Neural cell (in vitro differentiated cells): ENCODE data around the gene APPL1. TPM values are rescaled to one million over a fixed set of nuclear protein-coding genes. Genes with fewer than 3 reads are reported as not detected.

Experiments used
- H2AFZ ChIP-seq: fragments of 200-600, 300-800 bp; sonication (generic), shearing (Covaris generic); 2 replicates; pipeline ENCODE4 v1.6.0; 2014; ENCODE audit warnings: low read depth, mild to moderate bottlenecking, antibody characterized with exemption, low read length, moderate library complexity
- H3F3A ChIP-seq: fragments of 200-600 bp; shearing (Covaris generic); 2 replicates; pipeline ENCODE4 v1.6.1; 2016; ENCODE audit warnings: mild to moderate bottlenecking, moderate library complexity, mixed read lengths, antibody characterized with exemption, low read length; ENCODE audit not compliant: insufficient read depth, poor library complexity, severe bottlenecking
- H3K27ac ChIP-seq: fragments of 200-600, 300-800 bp; sonication (generic), shearing (Covaris generic); 2 replicates; pipeline ENCODE4 v1.5.1; 2014; ENCODE audit warnings: mild to moderate bottlenecking, low read length, moderate library complexity
- H3K27me3 ChIP-seq: fragments of 300-800, 200-600 bp; sonication (generic), shearing (Covaris generic); 2 replicates; pipeline ENCODE4 v1.6.0; 2014; ENCODE audit warnings: mild to moderate bottlenecking, low read depth, low read length, moderate library complexity; ENCODE audit not compliant: insufficient read depth
- H3K36me3 ChIP-seq: fragments of 300-800, 200-600 bp; sonication (generic), shearing (Covaris generic); 2 replicates; pipeline ENCODE4 v1.5.1; 2014; ENCODE audit warnings: mild to moderate bottlenecking, antibody characterized with exemption, low read length, moderate library complexity; ENCODE audit not compliant: insufficient read depth
- H3K4me2 ChIP-seq: fragments of 300-800, 200-600 bp; sonication (generic), shearing (Covaris generic); 2 replicates; pipeline ENCODE4 v1.6.0; 2014; ENCODE audit warnings: mild to moderate bottlenecking, low read length
- H3K4me3 ChIP-seq: fragments of 300-800, 200-600 bp; sonication (generic), shearing (Covaris generic); 2 replicates; pipeline ENCODE4 v1.5.1; 2014; ENCODE audit warnings: mild to moderate bottlenecking, low read length, moderate library complexity
- H3K79me2 ChIP-seq: fragments of 200-600 bp; shearing (Covaris generic); replicated peaks from 2 replicates; pipeline ENCODE4 v1.6.0; 2014; ENCODE audit warnings: mild to moderate bottlenecking, low read length, moderate library complexity; ENCODE audit not compliant: insufficient read depth
- H3K9ac ChIP-seq: fragments of 300-800, 200-600 bp; sonication (generic), shearing (Covaris generic); 2 replicates; pipeline ENCODE4 v1.6.1; 2016; ENCODE audit warnings: mild to moderate bottlenecking, low read length, mixed read lengths
- H3K9me2 ChIP-seq: fragments of 200-600 bp; shearing (Covaris generic); 2 replicates; pipeline ENCODE4 v1.6.1; 2016; ENCODE audit warnings: mild to moderate bottlenecking, low read length, mixed read lengths; ENCODE audit not compliant: insufficient read depth
- H3K9me3 ChIP-seq: fragments of 200-600, 300-800 bp; sonication (generic), shearing (Covaris generic); 2 replicates; pipeline ENCODE4 v1.6.1; 2016; ENCODE audit warnings: mild to moderate bottlenecking, mixed run types, low read length, moderate library complexity, mixed read lengths
- H4K20me1 ChIP-seq: fragments of 200-600 bp; shearing (Covaris generic); 2 replicates; pipeline ENCODE4 v1.6.1; 2016; ENCODE audit warnings: mild to moderate bottlenecking, mixed run types; ENCODE audit not compliant: insufficient read depth
- EP300 ChIP-seq: fragments of 450-650 bp; conservative IDR thresholded peaks from 2 replicates; pipeline ENCODE4 v1.6.1; 2014; ENCODE audit warnings: antibody characterized with exemption, mild to moderate bottlenecking, moderate library complexity; ENCODE audit not compliant: poor library complexity, severe bottlenecking
- EZH2 ChIP-seq: fragments of 200-600, 300-800 bp; shearing (Covaris generic), sonication (generic); IDR thresholded peaks from 2 replicates; pipeline ENCODE4 v1.6.1; 2014; ENCODE audit warnings: antibody characterized with exemption, low read length, borderline replicate concordance, mild to moderate bottlenecking; ENCODE audit not compliant: insufficient read depth, poor library complexity, severe bottlenecking
- MXI1 ChIP-seq: fragments of 450-650 bp; conservative IDR thresholded peaks from 2 replicates; pipeline ENCODE4 v1.6.1; 2014; ENCODE audit warnings: antibody characterized with exemption, mild to moderate bottlenecking; ENCODE audit not compliant: poor library complexity, severe bottlenecking
- POLR2AphosphoS5 ChIP-seq: IDR thresholded peaks from 2 replicates; pipeline ENCODE4 v1.6.1; 2012
- RAD21 ChIP-seq: fragments of 450-650 bp; conservative IDR thresholded peaks from 2 replicates; pipeline ENCODE4 v1.6.1; 2014; ENCODE audit warnings: antibody characterized with exemption, mild to moderate bottlenecking, moderate library complexity
- SMC3 ChIP-seq: fragments of 450-650 bp; conservative IDR thresholded peaks from 2 replicates; pipeline ENCODE4 v1.6.1; 2014; ENCODE audit warnings: antibody characterized with exemption, mild to moderate bottlenecking, moderate library complexity; ENCODE audit not compliant: poor library complexity
- TAF1 ChIP-seq: IDR thresholded peaks from 2 replicates; pipeline ENCODE4 v1.6.1; 2012; ENCODE audit warnings: low read depth
- polyA plus RNA-seq: library from polyadenylated mRNA; depleted of rRNA; stranded (reverse); fragments of >200 nt; gene quantifications from 2 replicates; pipeline ENCODE4 v1.2.3, GENCODE V29; 2014
- TF ChIP-seq, protein P1 (sequence below): IDR thresholded peaks from 2 replicates; pipeline ENCODE4 v1.6.1; 2012; ENCODE audit warnings: borderline replicate concordance
- TF ChIP-seq, protein P2 (sequence below): fragments of 450-650 bp; IDR thresholded peaks from 2 replicates; pipeline ENCODE4 v1.5.1; 2014; ENCODE audit warnings: antibody characterized with exemption, mild to moderate bottlenecking, moderate library complexity; ENCODE audit not compliant: poor library complexity, severe bottlenecking

Gene APPL1
- polyA plus RNA-seq, 1 donor from 2014 or later, result 25.9 TPM

- no peak overlapping the region for H3K9ac ChIP-seq
- no peaks in the 10 kb centered on the region for H4K20me1 ChIP-seq
- H3K4me2 ChIP-seq, result no peak overlapping the region
Observed at GRCh38 chr3:57275393-57275792, 47.9 kb downstream of the APPL1 start.

DNA sequence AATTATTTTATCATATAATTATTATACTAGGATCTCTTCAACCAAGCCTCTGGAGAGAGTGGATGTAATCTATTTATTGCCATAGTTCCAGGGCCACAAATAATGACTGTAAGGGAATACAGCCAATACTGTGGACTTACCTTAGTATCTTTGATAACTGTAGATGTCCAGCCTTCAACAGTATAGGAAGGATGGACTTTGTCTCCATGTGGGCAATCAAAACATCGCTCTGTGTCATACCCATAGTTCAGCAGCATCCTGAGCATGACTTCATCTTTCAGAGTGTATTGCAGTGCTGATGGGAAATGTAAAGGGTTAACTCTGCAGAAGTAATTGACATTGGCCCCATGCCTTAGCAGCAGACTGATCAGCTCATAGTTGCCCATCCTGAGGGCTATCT lies 50.7 kb downstream of the APPL1 start:
- no peak overlapping the region for H3K9ac ChIP-seq
- H3K27me3 ChIP-seq, result no peaks in the 10 kb centered on the region
- H3K36me3 ChIP-seq, result no peaks in the 10 kb centered on the region
- H3K9me2 ChIP-seq, result no peaks in the 10 kb centered on the region
- no peaks in the 10 kb centered on the region for H3F3A ChIP-seq
- H3K9me3 ChIP-seq, result no peaks in the 10 kb centered on the region
- H3K4me2 ChIP-seq, result no peak overlapping the region
- no peak overlapping the region for H3K27ac ChIP-seq
- TF ChIP-seq POLR2AphosphoS5, result no peak
- no peak for TF ChIP-seq MXI1
- TF ChIP-seq, protein P1, sequence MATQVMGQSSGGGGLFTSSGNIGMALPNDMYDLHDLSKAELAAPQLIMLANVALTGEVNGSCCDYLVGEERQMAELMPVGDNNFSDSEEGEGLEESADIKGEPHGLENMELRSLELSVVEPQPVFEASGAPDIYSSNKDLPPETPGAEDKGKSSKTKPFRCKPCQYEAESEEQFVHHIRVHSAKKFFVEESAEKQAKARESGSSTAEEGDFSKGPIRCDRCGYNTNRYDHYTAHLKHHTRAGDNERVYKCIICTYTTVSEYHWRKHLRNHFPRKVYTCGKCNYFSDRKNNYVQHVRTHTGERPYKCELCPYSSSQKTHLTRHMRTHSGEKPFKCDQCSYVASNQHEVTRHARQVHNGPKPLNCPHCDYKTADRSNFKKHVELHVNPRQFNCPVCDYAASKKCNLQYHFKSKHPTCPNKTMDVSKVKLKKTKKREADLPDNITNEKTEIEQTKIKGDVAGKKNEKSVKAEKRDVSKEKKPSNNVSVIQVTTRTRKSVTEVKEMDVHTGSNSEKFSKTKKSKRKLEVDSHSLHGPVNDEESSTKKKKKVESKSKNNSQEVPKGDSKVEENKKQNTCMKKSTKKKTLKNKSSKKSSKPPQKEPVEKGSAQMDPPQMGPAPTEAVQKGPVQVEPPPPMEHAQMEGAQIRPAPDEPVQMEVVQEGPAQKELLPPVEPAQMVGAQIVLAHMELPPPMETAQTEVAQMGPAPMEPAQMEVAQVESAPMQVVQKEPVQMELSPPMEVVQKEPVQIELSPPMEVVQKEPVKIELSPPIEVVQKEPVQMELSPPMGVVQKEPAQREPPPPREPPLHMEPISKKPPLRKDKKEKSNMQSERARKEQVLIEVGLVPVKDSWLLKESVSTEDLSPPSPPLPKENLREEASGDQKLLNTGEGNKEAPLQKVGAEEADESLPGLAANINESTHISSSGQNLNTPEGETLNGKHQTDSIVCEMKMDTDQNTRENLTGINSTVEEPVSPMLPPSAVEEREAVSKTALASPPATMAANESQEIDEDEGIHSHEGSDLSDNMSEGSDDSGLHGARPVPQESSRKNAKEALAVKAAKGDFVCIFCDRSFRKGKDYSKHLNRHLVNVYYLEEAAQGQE, result no peak
- TF ChIP-seq, protein P2, sequence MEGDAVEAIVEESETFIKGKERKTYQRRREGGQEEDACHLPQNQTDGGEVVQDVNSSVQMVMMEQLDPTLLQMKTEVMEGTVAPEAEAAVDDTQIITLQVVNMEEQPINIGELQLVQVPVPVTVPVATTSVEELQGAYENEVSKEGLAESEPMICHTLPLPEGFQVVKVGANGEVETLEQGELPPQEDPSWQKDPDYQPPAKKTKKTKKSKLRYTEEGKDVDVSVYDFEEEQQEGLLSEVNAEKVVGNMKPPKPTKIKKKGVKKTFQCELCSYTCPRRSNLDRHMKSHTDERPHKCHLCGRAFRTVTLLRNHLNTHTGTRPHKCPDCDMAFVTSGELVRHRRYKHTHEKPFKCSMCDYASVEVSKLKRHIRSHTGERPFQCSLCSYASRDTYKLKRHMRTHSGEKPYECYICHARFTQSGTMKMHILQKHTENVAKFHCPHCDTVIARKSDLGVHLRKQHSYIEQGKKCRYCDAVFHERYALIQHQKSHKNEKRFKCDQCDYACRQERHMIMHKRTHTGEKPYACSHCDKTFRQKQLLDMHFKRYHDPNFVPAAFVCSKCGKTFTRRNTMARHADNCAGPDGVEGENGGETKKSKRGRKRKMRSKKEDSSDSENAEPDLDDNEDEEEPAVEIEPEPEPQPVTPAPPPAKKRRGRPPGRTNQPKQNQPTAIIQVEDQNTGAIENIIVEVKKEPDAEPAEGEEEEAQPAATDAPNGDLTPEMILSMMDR, result no peak
- no peak for TF ChIP-seq SMC3
- no peak for TF ChIP-seq RAD21
- no peak for TF ChIP-seq EZH2
- no peak for TF ChIP-seq TAF1
- no peak for TF ChIP-seq EP300
- no peaks in the 10 kb centered on the region for H3K79me2 ChIP-seq
- no peaks in the 10 kb centered on the region for H4K20me1 ChIP-seq
- no peak overlapping the region for H2AFZ ChIP-seq
- no peak overlapping the region for H3K4me3 ChIP-seq

More at GRCh38 chr3:57275393-57275792, 47.9 kb downstream of the APPL1 start:
- Histone ChIP-seq H3K4me3 (no peak overlapping the region), H3K36me3 (peaks cover 4% of the 10 kb centered on the region), H2AFZ (no peak overlapping the region), H3K79me2 (no peaks in the 10 kb centered on the region), H3F3A (no peaks in the 10 kb centered on the region), H3K9me3 (no peaks in the 10 kb centered on the region), H3K9me2 (no peaks in the 10 kb centered on the region), H3K27ac (no peak overlapping the region), H3K27me3 (no peaks in the 10 kb centered on the region)
- TF ChIP-seq RAD21, result no peak
- TF ChIP-seq EZH2, result no peak
- TF ChIP-seq POLR2AphosphoS5, result no peak
- TF ChIP-seq, protein P1, result no peak
- TF ChIP-seq, protein P2, result no peak
- no peak for TF ChIP-seq MXI1
